ENCODE measurements around the gene CTNNA2. TPM values are rescaled to one million over a fixed set of nuclear protein-coding genes. Genes with fewer than 3 reads are reported as not detected.

The CTNNA2 gene
- total RNA-seq, 2 experiments from 2014 or later, result not detected

GRCh38 chr2:79966882-79967281, 454.0 kb downstream of the CTNNA2 start:
- Mint-ChIP-seq H3K4me1 (no peaks in the 10 kb centered on the region), H3K27ac (no peak overlapping the region), H3K36me3 (no peaks in the 10 kb centered on the region), H3K9me3 (ENCODE audit: low read depth) (peaks cover 2% of the 10 kb centered on the region), H3K4me3 (no peak overlapping the region), H3K27me3 (no peaks in the 10 kb centered on the region)
- CTCF ChIA-PET, result no interaction called here
- ATAC-seq (no peak), DNase-seq (no peak)

DNA sequence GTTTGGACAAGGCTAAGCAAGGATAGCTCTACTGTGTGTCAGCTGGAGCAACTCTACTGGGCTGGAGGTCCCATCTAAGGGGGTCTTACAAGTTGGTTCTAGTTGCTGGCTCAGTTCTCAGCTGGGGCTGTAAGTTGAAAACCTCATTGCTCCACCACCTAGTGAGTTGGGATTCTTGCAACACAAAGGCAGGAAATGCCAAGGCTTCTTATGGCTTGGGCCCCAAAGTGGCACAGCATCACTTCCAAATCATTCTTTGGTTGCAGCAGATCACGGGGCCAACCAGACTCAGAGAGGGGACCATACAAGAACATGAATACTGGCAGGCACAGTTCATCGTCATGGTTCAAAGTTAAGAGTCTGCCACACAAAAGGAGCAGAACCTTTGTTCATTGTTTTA, 459.0 kb downstream of the CTNNA2 start:
- no peaks in the 10 kb centered on the region for H3K4me1 Mint-ChIP-seq
- no peak overlapping the region for H3K27ac Mint-ChIP-seq
- no peak overlapping the region for H3K4me3 Mint-ChIP-seq
- H3K9me3 Mint-ChIP-seq (ENCODE audit: low read depth), result no peaks in the 10 kb centered on the region
- H3K27me3 Mint-ChIP-seq, result no peaks in the 10 kb centered on the region
- DNase-seq (no peak), ATAC-seq (no peak)
- CTCF ChIA-PET, result no interaction called here
- H3K36me3 Mint-ChIP-seq, result no peaks in the 10 kb centered on the region

DNA sequence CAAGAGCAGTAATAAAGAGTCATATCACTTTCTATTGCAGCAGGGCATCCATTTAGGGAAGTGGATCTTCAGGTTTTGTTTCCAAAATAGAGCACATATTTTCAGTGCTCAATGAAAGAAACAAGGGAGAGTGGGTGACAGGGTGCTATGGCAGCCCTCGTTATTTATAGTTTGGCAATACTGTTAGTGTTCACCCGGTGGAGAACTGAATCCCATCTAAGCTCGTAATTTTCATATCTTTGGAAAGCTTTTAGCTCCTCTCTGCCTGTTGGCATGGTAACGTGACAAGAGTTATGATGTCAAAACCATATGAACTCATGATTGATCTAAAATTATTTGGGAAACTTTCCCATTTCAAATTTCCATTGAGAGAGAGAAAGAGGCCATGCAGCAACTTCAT, 459.8 kb downstream of the CTNNA2 start:
- H3K36me3 Mint-ChIP-seq, result no peaks in the 10 kb centered on the region
- no peak for ATAC-seq
- DNase-seq, result no peak
- no peaks in the 10 kb centered on the region for H3K27me3 Mint-ChIP-seq
- no peak overlapping the region for H3K4me3 Mint-ChIP-seq
- no peak overlapping the region for H3K27ac Mint-ChIP-seq
- H3K4me1 Mint-ChIP-seq, result no peaks in the 10 kb centered on the region
- CTCF ChIA-PET, result no interaction called here
- no peaks in the 10 kb centered on the region for H3K9me3 Mint-ChIP-seq (ENCODE audit: low read depth)

GRCh38 chr2:79975791-79976565, 463.1 kb downstream of the CTNNA2 start:
- CTCF ChIA-PET, result no interaction called here
- no peak overlapping the region for H3K27ac Mint-ChIP-seq
- no peak overlapping the region for H3K4me3 Mint-ChIP-seq
- H3K4me1 Mint-ChIP-seq, result no peaks in the 10 kb centered on the region
- no peaks in the 10 kb centered on the region for H3K9me3 Mint-ChIP-seq (ENCODE audit: low read depth)
- no peaks in the 10 kb centered on the region for H3K36me3 Mint-ChIP-seq
- no peak for DNase-seq
- no peak for ATAC-seq
- H3K27me3 Mint-ChIP-seq, result no peaks in the 10 kb centered on the region

DNA sequence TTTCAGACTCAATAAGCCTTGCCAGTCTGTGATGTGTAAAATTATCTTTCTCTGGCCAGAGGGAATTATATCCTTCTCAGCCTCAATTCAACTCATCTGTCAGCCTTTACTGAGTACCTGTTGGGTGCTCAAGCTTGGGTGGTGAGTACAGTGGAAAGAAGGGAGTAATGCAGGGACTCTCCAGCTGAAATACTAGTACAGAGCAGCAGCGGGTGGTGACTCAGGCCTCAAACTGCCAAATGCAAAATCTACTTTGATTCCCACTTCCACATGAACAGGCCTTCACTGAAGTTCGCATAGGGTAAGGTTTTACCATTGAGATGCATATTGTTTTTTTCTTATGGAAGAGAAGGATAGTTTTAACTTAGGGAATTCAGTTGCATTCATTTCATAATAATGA, 464.9 kb downstream of the CTNNA2 start:
- H3K4me1 Mint-ChIP-seq, result no peaks in the 10 kb centered on the region
- H3K27ac Mint-ChIP-seq, result no peak overlapping the region
- CTCF ChIA-PET, result no interaction called here
- DNase-seq, result no peak
- H3K36me3 Mint-ChIP-seq, result no peaks in the 10 kb centered on the region
- no peaks in the 10 kb centered on the region for H3K9me3 Mint-ChIP-seq (ENCODE audit: low read depth)
- no peak overlapping the region for H3K4me3 Mint-ChIP-seq
- H3K27me3 Mint-ChIP-seq, result no peaks in the 10 kb centered on the region
- no peak for ATAC-seq

DNA sequence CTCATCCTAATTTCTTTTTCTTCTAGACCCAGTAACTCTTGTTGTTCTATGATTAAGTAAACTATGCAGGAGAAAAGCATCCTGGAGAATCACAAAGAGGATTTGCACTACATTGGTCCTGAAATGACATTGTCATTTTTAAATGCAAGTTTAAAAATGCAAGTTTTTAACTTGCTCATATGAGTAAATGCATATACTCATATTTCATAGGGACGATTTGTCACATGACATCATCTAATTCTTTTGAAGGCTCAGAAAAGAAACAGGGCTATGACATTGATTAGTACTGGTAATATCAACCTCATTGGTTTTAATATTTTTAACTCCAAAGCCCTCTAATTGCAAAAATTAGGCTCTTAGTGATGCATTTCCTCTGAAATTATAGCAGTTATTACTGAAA, 467.3 kb downstream of the CTNNA2 start:
- CTCF ChIA-PET, result no interaction called here
- H3K4me1 Mint-ChIP-seq, result no peaks in the 10 kb centered on the region
- ATAC-seq (no peak), DNase-seq (no peak)
- H3K27me3 Mint-ChIP-seq, result no peaks in the 10 kb centered on the region
- no peak overlapping the region for H3K27ac Mint-ChIP-seq
- no peaks in the 10 kb centered on the region for H3K9me3 Mint-ChIP-seq (ENCODE audit: low read depth)
- no peaks in the 10 kb centered on the region for H3K36me3 Mint-ChIP-seq
- no peak overlapping the region for H3K4me3 Mint-ChIP-seq

- no peak overlapping the region for H3K27ac Mint-ChIP-seq
- ATAC-seq, result no peak
- no peaks in the 10 kb centered on the region for H3K9me3 Mint-ChIP-seq (ENCODE audit: low read depth)
- H3K27me3 Mint-ChIP-seq, result no peaks in the 10 kb centered on the region
- H3K4me3 Mint-ChIP-seq, result no peak overlapping the region
- no peaks in the 10 kb centered on the region for H3K36me3 Mint-ChIP-seq
- H3K4me1 Mint-ChIP-seq, result no peaks in the 10 kb centered on the region
- no peak for DNase-seq
- CTCF ChIA-PET, result no interaction called here
Observed at GRCh38 chr2:79980816-79981215, 468.0 kb downstream of the CTNNA2 start.

DNA sequence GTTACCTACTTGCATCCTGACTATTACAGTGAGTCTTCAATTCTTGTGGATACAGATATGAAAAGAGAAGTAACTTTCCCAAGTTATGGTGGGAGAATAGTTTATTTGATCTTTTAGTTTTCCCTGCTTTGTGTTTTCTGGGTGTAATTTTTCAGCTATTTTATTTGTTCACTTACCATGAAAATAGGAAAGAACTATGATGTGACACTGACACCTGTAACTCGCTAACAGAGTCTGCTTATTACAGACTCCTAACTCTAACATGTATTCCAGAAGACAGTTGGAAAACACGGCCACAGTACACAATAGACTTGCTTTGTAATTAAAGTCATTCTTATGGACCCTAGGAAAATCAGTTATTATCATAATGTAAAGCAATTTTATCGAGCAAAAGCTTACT, 468.5 kb downstream of the CTNNA2 start:
- Mint-ChIP-seq H3K27me3 (no peaks in the 10 kb centered on the region), H3K9me3 (ENCODE audit: low read depth) (no peaks in the 10 kb centered on the region), H3K36me3 (no peaks in the 10 kb centered on the region), H3K4me1 (no peaks in the 10 kb centered on the region), H3K4me3 (no peak overlapping the region), H3K27ac (no peak overlapping the region)
- no peak for ATAC-seq
- CTCF ChIA-PET, result no interaction called here
- no peak for DNase-seq

GRCh38 chr2:79982445-79982844, 469.6 kb downstream of the CTNNA2 start:
- no peak for ATAC-seq
- DNase-seq, result no peak
- CTCF ChIA-PET, result no interaction called here

DNA sequence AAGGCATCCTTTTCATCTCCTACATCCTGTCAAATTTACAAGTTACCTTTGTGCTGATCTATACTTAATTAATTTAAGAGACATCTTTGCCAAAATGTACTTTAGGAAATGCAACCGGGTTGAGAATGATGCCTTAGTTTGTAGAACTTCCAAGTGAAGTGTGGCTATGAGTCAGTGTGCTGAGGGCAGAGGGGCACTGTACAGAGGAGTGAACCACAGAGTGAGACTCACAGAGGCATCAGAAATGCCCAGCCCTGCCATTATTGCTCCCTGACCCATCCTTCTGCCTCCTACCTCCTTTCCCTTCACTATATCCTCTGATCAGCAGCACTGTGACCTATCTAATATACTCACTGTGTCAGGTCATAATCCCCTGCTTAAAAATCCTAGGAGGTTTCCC, 471.6 kb downstream of the CTNNA2 start:
- H3K36me3 Mint-ChIP-seq, result no peaks in the 10 kb centered on the region
- H3K27ac Mint-ChIP-seq, result no peak overlapping the region
- no peaks in the 10 kb centered on the region for H3K27me3 Mint-ChIP-seq
- DNase-seq, result no peak
- CTCF ChIA-PET, result no interaction called here
- no peak for ATAC-seq
- H3K4me3 Mint-ChIP-seq, result no peak overlapping the region
- no peaks in the 10 kb centered on the region for H3K4me1 Mint-ChIP-seq
- H3K9me3 Mint-ChIP-seq (ENCODE audit: low read depth), result no peaks in the 10 kb centered on the region

More at GRCh38 chr2:79982445-79982844, 469.6 kb downstream of the CTNNA2 start:
- Mint-ChIP-seq H3K27me3 (no peaks in the 10 kb centered on the region), H3K9me3 (ENCODE audit: low read depth) (no peaks in the 10 kb centered on the region), H3K4me3 (no peak overlapping the region), H3K36me3 (no peaks in the 10 kb centered on the region), H3K27ac (no peak overlapping the region), H3K4me1 (no peaks in the 10 kb centered on the region)

DNA sequence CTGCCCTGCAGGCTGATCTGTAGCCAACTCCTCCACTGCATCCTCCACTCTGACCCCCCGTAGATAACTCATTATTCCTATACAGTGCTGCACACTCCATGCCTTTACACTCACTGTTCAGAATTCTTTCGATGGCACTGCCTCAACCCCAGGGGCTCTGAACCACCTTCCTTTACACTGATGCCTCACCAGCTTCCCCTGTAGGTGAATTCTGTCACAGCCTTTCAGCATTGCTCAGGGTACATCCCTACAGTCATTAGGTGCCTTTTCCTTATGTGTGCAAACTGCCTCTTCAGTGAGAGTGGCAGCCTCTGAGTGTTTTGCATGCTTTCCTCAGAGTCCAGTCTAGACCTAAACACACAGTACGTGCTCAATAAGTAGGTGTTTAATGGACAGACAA, 472.3 kb downstream of the CTNNA2 start:
- CTCF ChIA-PET, result no interaction called here
- no peaks in the 10 kb centered on the region for H3K36me3 Mint-ChIP-seq
- H3K27ac Mint-ChIP-seq, result no peak overlapping the region
- no peaks in the 10 kb centered on the region for H3K4me1 Mint-ChIP-seq
- ATAC-seq (no peak), DNase-seq (no peak)
- no peaks in the 10 kb centered on the region for H3K9me3 Mint-ChIP-seq (ENCODE audit: low read depth)
- H3K27me3 Mint-ChIP-seq, result no peaks in the 10 kb centered on the region
- no peak overlapping the region for H3K4me3 Mint-ChIP-seq

- no peaks in the 10 kb centered on the region for H3K4me1 Mint-ChIP-seq
- H3K4me3 Mint-ChIP-seq, result no peak overlapping the region
- H3K27me3 Mint-ChIP-seq, result no peaks in the 10 kb centered on the region
- CTCF ChIA-PET, result no interaction called here
- H3K9me3 Mint-ChIP-seq (ENCODE audit: low read depth), result no peaks in the 10 kb centered on the region
- H3K27ac Mint-ChIP-seq, result no peak overlapping the region
- DNase-seq (no peak), ATAC-seq (no peak)
- no peaks in the 10 kb centered on the region for H3K36me3 Mint-ChIP-seq
Observed at GRCh38 chr2:79985571-79985970, 472.7 kb downstream of the CTNNA2 start.

DNA sequence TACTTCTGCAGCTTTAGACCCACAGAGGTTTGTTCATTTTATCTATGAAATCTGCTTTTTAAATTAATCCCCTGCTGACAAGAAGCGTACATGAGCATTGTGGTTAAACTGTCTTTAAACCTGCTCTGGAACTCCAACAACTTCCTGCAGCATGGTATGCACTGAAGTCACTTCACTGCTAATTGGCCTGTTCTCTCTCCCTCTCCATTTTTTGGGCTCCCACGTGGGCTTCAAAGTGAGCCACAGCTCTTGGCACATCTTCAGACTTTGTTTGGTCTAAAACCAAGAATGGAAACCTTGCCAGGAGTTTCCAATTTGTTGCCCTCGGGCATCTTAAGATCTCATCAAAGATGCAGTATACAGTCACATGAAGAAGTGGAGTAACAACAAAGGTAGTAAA, 480.3 kb downstream of the CTNNA2 start:
- H3K4me1 Mint-ChIP-seq, result no peaks in the 10 kb centered on the region
- CTCF ChIA-PET, result no interaction called here
- no peak overlapping the region for H3K27ac Mint-ChIP-seq
- no peak for ATAC-seq
- H3K27me3 Mint-ChIP-seq, result no peaks in the 10 kb centered on the region
- H3K36me3 Mint-ChIP-seq, result no peaks in the 10 kb centered on the region
- no peak for DNase-seq
- H3K4me3 Mint-ChIP-seq, result no peak overlapping the region
- H3K9me3 Mint-ChIP-seq (ENCODE audit: low read depth), result peaks cover 6% of the 10 kb centered on the region

GRCh38 chr2:79994161-79994560, 481.3 kb downstream of the CTNNA2 start:
- H3K27me3 Mint-ChIP-seq, result no peaks in the 10 kb centered on the region
- H3K9me3 Mint-ChIP-seq (ENCODE audit: low read depth), result peaks cover 7% of the 10 kb centered on the region
- no peak overlapping the region for H3K27ac Mint-ChIP-seq
- no peak for ATAC-seq
- no peak overlapping the region for H3K4me3 Mint-ChIP-seq
- no peaks in the 10 kb centered on the region for H3K36me3 Mint-ChIP-seq
- H3K4me1 Mint-ChIP-seq, result no peaks in the 10 kb centered on the region
- CTCF ChIA-PET, result no interaction called here
- no peak for DNase-seq

- H3K4me3 Mint-ChIP-seq, result no peak overlapping the region
- H3K27ac Mint-ChIP-seq, result no peak overlapping the region
- H3K4me1 Mint-ChIP-seq, result no peaks in the 10 kb centered on the region
- CTCF ChIA-PET, result no interaction called here
- no peaks in the 10 kb centered on the region for H3K36me3 Mint-ChIP-seq
- no peaks in the 10 kb centered on the region for H3K27me3 Mint-ChIP-seq
- H3K9me3 Mint-ChIP-seq (ENCODE audit: low read depth), result peaks cover 8% of the 10 kb centered on the region
- no peak for DNase-seq
- no peak for ATAC-seq
Observed at GRCh38 chr2:79994965-79995364, 482.1 kb downstream of the CTNNA2 start.
